H4 (cell line): ENCODE measurements around the gene ANO10. TPM values are rescaled to one million over a fixed set of nuclear protein-coding genes. Genes with fewer than 3 reads are reported as not detected.
"Not testable (repeated sequence)": the region's sequence is repeated elsewhere in the genome, so short reads cannot be mapped to it uniquely, and the experiment has no call there.

Experiments
- DNase-seq: peaks from one replicate; pipeline ENCODE4 v3.0.0-alpha.2; 2015; ENCODE audit warnings: low spot score
- total RNA-seq: library from RNA; depleted of rRNA; stranded (reverse); fragments of >200 nt; shearing (Covaris generic); gene quantifications from 2 replicates; pipeline ENCODE4 v1.2.3, GENCODE V29; 2014; rRNA removed

ANO10 gene, protein sequence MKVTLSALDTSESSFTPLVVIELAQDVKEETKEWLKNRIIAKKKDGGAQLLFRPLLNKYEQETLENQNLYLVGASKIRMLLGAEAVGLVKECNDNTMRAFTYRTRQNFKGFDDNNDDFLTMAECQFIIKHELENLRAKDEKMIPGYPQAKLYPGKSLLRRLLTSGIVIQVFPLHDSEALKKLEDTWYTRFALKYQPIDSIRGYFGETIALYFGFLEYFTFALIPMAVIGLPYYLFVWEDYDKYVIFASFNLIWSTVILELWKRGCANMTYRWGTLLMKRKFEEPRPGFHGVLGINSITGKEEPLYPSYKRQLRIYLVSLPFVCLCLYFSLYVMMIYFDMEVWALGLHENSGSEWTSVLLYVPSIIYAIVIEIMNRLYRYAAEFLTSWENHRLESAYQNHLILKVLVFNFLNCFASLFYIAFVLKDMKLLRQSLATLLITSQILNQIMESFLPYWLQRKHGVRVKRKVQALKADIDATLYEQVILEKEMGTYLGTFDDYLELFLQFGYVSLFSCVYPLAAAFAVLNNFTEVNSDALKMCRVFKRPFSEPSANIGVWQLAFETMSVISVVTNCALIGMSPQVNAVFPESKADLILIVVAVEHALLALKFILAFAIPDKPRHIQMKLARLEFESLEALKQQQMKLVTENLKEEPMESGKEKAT
- total RNA-seq = 17.5 and 20.0 TPM in 2 replicates

DNA sequence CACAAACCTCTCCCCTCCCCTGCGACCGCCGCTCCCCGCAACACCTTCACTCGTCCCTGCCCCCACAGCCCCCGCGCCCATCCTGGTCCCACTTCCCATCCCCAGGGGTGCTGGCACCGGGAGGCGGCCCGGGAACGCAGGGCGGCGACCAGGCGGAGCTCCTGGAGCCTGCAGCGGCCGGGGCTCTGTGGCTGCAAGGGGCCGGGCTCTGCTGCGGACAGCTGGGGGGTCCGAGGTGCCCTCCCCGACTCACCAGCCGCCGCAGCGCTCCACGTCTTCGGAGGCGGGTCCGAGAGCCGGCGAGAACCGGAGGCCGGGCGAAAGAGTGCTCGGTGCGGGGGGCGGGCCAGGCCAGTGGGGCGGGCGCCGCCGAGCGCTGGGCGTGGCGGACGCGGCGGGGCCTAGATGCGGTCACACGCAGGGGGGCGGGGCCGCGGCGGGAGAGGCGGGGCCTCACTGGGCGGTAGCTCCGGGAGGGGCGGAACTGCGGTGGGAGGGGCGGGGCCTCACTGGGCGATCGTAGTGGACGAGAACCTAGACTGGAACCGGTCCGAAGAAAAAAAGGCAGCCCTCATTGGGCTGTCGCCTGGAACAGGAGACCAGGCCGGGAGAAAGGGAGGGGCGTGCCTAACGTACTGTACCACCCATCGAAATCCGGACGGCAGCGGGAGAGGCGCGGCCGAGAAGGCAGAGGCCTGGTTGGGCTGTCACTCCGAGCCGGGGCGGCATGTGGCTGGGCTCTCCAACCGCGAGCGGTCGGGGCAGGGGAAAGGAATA, at the start of gene ANO10:
Gene ANO10, minus strand, starts transcription at position 356 of the 777 bp plus-strand sequence. CDS start 16,159 bp downstream, outside the sequence.
- peak; percentile 95 for DNase-seq

GRCh38 chr3:43670635-43671522, 49.1 kb upstream of the ANO10 start:
- no peak for DNase-seq

- DNase-seq = not testable (repeated sequence)
Observed at GRCh38 chr3:43665011-43665410, 43.2 kb upstream of the ANO10 start.

DNA sequence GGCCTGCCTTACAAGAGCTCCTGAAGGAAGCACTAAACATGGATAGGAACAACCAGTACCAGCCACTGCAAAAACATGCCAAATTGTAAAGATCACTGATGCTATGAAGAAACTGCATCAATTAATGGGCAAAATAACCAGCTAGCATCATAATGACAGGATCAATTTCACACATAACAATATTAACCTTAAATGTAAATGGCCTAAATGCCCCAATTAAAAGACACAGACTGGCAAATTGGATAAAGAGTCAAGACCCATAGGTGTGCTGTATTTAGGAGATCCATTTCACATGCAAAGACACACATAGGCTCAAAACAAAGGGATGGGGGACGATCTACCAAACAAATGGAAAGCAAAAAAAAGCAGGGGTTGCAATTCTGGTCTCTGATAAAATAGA, 39.6 kb upstream of the ANO10 start:
- DNase-seq = not testable (repeated sequence)

- DNase-seq = peak; percentile 10
Observed at GRCh38 chr3:43659250-43659880, 37.6 kb upstream of the ANO10 start.

DNA sequence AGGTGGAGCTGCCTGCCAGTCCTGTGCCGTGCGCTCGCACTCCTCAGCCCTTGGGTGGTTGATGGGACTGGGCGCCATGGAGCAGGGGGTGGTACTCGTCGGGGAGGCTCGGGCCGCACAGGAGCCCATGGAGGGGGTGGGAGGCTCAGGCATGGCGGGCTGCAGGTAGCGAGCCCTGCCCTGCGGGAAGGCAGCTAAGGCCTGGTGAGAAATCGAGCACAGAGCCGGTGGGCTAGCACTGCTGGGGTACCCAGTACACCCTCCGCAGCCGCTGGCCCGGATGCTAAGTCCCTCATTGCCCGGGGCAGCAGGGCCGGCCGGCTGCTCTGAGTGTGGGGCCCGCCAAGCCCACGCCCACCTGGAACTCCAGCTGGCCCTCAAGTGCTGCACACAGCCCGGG, 34.6 kb upstream of the ANO10 start:
- DNase-seq = not testable (repeated sequence)

DNA sequence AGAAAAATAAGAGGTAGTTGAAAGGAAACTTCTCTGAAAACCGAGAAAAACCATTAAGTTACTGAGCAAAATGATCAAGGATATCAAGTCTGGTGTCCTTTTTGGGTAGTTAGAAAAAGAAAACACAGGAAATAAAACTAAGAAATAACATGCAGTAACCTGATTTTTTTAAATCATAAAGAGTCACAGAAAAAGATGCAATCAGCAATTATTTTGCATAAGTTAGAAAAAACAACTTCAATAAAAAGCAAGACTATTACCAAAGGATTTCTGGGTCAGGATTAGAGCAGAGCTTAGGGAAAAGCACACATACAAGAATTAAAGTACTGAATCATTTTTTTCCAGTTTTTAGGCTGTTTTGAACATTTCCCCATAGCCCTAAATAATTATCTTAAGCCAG, 28.5 kb upstream of the ANO10 start:
- DNase-seq = no peak

DNA sequence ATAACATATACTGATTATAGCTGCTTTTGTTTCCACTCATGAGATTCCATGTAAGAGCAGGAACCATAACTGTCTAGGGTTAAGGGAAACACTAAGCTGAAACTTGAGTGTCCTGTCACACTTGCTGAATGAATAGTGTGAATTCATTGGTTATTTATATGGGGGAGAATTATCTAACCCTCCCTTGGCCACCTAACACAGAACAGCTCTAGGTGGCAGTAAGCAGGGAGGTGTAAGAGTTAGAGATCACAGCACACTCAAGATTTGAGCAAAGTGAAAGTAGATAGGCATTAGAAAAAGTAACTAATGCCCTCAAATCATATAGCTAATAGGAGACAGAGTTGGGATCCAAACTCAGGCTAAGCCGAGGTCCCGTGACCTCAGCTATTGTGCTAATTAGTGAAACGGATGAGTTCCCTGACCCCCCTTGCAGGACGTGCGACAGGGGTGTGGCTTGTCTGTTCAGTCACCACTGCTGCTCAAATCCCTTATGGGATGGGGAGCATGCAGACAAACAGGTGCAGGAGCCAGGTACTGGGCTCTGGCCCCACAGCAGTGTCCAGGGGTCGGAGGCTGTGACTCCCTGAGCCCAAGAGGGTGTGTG, 27.7 kb upstream of the ANO10 start:
- DNase-seq = no peak

DNA sequence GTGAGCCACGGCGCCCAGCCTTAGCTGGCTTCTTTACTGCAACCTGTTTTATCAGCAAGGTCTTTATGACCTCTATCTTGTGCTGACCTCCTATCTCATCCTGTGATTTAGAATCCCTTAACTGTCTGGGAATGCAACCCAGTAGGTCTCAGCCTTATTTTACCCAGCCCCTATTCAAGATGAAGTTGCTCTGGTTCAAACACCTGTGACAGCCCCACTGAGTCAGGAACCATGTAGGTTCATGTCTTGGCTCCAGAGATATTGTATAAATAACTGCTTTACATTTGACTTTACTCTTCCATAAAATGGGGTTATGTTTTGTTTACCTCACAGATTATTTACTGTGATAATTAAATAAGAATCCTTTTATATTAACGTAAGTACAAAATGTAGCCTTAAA, 27.1 kb upstream of the ANO10 start:
- DNase-seq = no peak

GRCh38 chr3:43647331-43648166, 25.7 kb upstream of the ANO10 start:
- no peak for DNase-seq

DNA sequence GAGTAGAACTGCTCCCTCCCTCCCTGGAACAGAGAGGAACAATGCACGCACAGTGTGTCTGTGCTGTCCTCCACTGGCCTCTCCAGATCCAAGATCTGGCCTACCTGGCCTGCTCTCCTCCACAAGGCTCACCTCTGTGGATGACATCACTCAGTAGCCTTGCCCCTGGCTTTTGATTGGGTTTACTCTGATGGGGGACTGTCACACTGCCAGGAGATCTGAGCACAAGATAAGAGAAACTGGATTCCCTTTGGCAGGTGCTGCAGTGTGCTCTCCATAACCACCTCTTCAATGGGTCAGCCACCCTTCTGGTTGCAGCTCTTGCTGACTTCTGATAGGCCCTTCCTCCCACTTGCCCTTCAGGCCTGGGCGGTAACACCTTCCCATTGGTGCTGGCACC, 22.6 kb upstream of the ANO10 start:
- no peak for DNase-seq

- peak; percentile 8 for DNase-seq
Observed at GRCh38 chr3:43641306-43642114, 19.7 kb upstream of the ANO10 start.

- DNase-seq = no peak
Observed at GRCh38 chr3:43640681-43641080, 18.9 kb upstream of the ANO10 start.

DNA sequence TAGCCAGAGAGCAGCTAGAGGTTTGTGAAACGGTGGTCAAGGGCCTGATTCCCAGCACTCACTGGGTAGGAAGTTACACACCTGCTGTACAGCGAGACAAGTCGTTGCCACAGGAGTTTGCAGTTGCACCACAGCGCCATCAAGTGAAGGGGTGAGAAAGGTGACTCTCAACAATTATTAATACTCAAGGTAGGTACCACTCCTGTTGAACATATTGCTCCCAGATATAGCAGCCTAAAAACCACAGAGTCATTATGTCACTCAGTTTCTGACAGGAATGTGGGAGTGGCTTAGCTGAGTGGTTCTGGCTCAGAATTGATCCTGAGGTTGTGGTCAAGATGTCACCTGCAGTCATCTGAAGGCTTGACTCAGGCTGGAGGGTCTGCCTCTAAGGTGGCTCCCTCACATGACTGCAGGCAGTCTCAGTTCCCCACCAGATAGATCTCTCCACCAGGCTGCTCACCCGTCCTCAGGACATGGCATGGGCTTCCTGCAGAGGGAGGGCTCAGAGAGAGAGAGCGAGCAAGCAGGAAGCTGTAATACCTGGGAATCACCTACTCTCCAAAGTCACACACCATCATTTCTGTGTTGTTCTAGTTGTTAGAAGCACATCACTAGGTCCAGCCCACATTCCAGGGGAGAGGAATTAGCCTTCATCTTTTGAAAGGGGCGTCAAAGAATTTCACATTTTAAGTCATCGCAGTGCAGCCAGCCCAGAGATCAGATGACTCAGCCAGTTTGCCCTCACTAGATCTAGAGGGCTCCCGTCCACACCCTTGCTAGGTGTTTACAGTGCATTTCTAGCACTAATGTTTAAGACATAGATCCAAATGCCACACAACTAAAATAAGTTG, 17.0 kb upstream of the ANO10 start:
- DNase-seq = peak; percentile 8

GRCh38 chr3:43637702-43638101, 15.9 kb upstream of the ANO10 start:
- DNase-seq = no peak

DNA sequence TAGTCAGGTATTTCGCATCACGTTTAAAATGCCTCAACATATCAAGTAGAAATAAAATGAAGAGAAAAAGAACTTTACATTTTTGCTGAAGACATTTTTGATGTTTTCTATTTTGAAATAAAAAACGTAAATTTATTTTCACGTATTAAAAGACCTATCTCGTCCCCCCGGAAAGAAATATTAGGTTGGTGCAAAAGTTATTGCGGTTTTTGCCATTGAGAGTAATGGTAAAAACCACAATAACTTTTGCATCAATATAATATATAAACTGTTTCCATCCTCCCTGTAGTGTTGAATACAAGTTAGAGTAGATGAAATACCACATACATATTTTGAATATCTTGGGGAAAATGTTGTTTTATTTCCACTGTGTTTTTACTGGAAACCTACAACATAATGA, 11.2 kb upstream of the ANO10 start:
- no peak for DNase-seq

DNA sequence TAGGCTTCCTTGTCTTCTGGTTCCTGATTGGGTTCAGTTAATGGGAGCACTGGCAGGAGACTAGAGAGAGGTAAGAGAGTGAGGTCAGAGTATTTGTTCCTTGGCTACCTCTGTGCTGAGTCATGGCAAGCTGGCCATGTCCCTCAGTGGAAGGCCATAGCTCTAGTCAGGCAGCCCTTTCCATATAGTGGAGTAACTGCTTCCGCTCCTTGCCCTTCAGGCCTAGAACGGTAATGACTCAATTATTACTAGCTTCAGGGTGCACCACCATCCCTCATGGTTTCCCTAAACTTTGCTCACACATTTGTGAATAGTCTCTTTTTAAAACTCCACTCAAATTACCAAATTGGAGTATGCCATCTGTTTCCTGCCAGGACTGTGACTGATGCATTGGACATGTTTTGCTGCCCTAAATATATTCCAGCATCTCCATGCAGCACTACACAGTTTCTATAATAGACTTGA, 10.5 kb upstream of the ANO10 start:
- peak; percentile 75 for DNase-seq

DNA sequence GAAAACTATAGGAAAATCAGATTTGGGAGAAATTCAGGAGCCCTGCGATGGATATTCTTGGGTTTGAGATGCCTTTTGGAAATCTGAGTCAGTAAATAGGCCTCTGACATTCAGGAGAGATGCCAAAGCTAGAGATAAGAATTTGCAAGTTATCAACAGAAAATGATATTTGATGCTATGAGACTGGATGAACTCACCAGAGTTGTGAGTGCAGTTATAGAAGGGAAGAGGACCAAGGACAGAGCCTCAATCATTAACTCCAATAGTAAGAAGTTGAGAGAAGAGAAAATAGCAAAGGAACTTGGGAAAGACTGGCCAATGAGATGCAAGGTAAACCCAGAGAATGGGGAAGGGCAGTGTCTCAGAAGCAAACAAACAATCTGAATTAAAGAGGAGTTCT, 7.9 kb upstream of the ANO10 start:
- no peak for DNase-seq
